GM19438 (cell line): Measurements from ENCODE around the gene CYB561.

Experiments
- ATAC-seq: cut with Tn5 transposase; IDR thresholded peaks from one replicate; pipeline ENCODE4 v1.9.1; 2021; ENCODE audit warnings: low read depth; ENCODE audit not compliant: unreplicated experiment

Gene CYB561

DNA sequence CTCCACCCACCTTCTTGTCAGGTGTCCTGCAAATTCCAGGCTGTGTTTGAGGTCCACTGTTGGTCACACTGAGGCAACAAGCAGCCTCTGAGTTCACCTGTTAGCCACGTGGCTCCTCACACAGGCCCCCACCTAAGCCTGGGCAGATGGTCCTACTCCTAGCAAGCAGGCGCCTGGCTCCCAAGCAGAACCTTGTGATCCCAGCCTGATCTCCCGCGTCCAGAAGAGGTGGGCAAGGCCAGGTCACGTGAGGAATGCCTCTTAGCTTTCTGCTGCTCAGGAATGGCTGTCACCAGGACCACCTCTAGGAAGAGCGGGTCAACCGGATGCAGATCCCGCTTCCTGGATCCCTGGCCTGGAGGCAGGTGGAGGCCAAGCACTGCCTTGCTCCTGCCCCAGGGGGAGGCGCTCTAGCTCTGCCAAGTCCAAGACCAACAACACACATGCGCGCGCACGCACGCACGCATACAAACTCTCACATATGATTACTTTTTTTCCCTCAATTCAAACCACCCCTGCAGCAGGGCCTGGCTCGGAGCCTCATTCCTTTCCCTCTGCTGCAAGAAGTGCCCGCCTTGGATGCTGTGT is 9.5 kb downstream of the CYB561 start:
- no peak for ATAC-seq

- no peak for ATAC-seq
These were observed 10.2 kb downstream of the CYB561 start for GRCh38 chr17:63435681-63436522.

GRCh38 chr17:63434951-63435571 is 11.0 kb downstream of the CYB561 start:
- no peak for ATAC-seq

DNA sequence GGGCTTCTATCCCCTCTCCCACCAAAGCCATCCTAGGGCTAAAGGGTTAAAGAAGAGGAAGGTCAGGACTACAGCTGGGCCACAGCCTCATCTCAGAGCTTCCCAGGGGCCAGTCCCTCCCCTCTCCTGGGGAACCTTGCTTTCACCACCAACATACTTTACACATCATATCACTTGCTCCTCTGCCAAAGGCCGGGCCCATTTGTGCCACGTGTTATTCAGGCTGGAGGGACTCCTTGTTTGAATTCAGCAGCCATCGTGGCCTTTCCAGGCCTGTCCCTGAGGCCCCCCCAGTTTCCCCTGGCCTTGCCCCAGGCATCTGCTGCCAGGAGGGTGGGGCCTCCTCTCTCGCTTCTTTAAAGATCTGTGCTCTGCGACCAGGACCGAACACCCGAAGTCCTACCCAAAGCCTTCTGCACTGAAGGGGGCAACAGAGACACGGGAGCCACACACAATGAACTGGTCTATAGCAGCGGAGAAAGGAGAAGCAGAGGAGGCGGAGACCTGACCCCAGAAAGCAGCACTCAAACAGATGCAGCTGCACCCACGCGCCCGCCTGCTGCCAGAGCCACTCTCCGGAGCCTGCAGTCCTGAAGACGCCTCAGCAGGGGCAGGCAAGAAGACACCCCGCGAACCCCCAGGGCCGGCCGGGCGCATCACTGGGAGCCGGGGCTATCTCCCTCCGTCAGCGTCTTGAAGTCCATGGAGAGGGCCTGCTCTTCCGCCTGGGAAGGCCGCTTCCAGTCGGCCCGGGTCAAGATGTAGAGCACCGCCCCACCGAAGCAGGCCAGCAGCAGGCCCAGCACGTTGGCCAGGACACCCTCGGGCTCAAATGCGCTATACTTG is 12.1 kb downstream of the CYB561 start:
- no peak for ATAC-seq

DNA sequence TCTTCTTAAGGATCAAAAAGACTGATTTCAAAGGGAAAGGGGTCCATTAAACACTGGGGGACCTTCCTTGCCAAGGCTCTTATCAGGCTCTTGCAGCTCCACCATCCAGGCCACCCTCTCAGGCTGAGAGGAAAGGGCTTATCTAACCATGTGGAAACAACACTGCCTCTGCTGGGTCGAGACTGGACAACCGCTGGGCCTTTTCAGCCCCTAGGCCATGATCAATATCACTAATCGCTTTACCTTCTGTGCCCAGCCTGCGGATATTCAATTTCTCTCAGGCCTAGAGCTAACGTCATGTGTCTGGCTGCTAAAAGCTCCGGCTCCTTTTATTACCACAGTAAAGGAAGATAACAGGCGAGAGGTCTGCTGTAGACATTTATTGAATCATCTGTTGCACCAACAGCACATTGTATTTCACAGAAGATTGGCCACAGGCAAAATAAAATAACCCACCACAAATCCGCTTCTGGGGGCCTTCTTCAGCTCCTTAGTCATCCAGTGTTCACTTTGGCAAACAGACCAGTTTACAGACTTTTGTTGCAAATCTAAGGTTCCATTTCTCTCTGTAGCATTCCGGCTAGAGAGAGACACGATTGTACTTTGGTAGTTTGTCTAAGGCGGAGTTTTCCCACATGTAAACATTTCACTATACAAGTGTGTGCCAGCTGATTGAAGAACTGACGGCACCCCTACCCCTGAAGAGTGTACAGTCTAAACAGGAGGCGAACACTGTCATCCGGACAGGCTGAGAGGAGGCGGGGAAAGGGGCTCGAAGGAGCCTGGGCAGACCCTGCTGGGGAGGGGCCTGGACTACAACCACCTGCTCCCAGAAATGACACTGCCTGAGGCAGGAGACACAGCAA is 13.9 kb downstream of the CYB561 start:
- no peak for ATAC-seq

DNA sequence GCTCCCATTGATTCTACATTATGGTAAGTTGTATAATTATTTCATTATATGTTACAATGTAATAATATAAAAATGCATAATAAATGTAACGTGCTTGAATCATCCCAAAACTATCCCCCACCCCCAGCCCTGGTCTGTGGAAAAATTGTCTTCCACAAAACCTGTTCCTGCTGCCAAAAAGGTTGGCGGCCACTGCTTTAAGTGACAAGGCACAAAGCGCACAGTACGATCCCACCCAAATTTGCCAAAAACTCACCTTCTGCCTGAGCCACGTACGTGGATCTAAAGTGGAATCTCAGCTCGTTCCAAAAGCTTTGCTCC is 14.5 kb downstream of the CYB561 start:
- no peak for ATAC-seq

GRCh38 chr17:63430223-63430622 is 15.9 kb downstream of the CYB561 start:
- no peak for ATAC-seq

DNA sequence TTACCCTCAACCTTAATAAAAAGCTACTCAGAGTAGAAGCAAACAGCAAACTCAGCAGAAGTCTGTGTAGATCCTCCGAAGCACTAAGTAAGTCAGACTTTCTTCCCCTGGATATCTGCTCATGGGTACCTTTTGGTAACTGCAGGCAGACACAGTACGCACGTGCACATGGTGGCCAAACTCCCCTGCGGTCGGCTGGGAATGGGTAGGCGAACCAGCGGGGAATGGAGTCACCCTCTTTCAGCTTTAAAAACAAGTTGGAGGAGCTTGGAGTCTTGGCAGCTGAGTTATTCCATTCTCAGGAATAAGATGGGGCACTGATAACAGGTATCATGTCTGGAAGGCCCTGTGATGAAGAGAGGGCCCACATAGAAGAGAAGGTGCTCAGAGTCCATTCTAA is 16.3 kb downstream of the CYB561 start:
- no peak for ATAC-seq

- no peak for ATAC-seq
These were observed 19.2 kb downstream of the CYB561 start for GRCh38 chr17:63426917-63427308.

DNA sequence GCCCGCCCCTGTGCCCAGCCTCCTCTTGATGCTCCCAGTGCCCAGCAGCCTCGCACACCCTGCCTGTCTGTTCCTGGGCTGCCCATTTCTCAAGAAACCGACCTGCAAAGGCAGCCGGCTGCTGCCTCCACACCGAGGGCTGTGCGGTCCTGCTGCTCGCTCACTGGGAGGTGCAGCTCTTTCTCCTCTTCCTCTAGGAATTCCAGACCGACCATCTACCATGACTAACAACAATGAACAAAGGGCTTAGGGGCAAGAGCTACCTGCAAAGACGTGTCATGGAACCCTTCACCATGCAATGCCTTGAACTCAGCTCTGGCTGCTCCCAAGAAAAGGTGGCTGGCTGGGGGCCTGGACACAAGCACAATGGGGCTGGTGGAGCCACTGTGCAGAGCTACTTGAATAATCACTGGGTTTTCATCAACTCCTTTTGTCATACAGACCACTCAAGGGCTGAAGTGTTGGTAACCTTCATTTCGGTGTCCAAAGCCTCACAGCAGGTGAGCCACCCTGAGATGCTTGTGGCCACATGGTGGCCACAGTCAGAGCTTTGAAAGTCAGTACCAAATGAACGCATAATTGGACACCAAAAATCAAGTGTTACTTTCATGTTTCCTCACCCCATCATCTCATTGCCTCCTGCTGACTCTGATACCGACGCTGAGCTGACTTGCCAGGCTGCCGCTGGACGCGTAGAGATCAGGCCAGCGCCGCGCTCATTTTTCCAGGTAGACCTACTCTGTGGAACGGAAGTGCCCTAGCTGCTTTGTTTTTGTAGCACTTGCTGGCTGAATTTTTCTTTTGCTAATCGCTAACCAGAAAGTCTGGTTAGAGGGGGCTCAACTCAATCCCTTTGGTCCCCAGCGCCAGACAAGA is 19.8 kb downstream of the CYB561 start:
- ATAC-seq: no peak

DNA sequence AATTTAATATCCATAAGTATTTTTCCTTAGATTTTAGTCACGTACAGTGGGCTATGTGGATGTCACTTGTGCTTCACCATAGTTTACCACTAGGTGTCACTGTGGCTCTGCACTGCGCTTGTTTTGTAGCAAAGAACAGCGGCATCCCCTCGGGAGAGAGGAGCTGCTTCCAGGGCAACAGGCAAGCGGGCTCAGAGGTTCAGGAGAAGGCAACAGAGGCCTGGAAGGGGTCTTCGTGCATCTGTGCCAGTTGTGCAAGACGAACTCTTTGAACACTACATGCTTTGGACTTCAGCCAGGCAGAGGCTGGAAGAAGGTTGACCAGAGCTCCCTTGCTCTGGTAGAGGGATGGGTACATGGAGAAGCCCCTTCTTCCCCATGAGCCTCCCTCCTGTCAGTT is 20.6 kb downstream of the CYB561 start:
- ATAC-seq: no peak

DNA sequence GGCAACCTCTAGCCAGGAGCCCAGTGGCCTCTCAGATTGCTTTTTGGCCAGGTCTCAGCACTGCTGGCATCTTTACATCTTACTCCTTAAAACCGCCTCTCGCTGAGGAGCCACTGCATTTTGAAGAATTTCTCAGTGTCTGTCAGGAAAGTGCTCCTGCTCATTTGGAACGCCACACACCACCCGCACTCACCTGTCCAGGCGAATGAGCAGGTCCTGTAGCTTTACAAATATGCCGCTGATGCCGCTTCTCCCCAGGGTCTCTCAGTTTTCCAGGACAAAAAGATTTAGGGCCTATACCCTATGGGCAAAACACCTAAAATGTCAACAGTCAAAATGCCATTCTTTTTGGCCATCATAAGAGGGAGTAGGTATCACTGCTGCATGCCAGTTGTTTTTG is 22.1 kb downstream of the CYB561 start:
- ATAC-seq: no peak

GRCh38 chr17:63423251-63423950 is 22.7 kb downstream of the CYB561 start:
- ATAC-seq: no peak

DNA sequence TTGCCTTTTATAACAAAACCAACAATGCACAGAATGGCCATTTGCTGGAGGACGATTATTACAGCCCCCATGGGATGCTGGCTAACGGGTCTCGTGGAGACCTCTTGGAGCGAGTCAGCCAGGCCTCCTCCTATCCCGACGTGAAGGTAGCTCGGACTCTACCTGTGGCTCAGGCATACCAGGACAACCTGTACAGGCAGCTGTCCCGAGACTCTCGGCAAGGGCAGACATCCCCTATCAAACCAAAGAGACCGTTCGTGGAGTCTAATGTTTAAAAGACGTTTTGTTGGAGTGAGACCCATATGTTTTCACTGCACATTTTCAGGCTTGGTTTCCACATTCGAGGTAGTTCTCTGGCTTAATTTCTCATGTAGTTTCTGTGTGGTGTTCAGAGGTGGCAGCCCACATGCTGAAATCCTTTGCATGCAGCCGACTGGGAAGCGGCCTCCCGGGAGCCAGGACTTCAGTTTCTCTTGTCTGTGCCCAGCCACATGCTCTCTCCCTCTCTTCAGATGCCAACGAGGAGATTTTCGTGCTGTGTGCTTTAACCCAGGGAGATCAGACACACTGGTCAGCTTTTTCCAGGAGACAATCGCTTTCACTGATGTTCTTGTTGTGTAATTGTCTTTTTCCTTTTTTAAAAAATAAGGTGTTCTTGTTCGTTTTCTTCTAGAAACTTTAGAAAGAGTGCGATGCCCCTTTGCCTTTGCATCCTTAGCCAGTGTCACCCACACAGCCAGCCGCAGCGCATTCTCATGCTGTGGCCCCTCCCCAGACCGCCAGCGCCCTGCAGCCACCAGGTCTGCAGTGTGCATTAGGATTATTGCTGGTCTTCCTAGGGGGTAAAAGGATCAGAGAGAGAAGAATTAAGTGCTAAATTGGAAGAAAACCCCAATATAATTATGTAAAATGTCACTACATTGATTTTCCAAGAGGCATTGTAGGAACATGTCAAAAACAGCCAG is 24.1 kb downstream of the CYB561 start:
- ATAC-seq: no peak

DNA sequence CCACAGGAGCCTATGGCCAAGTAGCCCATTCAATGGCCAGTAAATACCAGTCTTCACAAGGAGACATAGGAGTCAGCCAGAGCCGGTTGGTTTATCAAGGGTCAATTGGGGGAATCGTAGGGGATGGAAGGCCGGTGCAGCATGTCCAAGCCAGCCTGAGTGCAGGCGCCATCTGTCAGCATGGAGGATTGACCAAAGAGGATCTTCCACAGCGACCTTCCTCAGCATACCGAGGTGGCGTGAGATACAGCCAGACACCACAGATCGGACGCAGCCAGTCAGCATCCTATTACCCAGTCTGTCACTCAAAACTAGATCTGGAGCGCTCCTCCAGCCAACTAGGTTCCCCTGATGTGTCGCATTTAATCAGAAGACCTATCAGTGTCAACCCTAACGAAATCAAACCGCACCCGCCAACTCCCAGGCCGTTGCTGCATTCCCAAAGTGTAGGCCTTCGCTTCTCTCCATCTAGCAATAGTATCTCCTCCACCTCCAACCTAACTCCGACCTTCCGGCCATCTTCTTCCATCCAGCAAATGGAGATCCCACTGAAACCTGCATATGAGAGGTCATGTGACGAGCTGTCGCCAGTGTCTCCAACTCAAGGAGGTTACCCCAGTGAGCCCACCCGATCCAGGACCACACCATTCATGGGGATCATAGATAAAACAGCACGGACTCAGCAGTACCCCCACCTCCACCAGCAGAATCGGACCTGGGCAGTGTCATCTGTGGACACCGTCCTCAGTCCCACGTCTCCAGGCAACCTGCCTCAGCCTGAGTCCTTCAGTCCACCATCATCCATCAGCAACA is 25.0 kb downstream of the CYB561 start:
- no peak for ATAC-seq

DNA sequence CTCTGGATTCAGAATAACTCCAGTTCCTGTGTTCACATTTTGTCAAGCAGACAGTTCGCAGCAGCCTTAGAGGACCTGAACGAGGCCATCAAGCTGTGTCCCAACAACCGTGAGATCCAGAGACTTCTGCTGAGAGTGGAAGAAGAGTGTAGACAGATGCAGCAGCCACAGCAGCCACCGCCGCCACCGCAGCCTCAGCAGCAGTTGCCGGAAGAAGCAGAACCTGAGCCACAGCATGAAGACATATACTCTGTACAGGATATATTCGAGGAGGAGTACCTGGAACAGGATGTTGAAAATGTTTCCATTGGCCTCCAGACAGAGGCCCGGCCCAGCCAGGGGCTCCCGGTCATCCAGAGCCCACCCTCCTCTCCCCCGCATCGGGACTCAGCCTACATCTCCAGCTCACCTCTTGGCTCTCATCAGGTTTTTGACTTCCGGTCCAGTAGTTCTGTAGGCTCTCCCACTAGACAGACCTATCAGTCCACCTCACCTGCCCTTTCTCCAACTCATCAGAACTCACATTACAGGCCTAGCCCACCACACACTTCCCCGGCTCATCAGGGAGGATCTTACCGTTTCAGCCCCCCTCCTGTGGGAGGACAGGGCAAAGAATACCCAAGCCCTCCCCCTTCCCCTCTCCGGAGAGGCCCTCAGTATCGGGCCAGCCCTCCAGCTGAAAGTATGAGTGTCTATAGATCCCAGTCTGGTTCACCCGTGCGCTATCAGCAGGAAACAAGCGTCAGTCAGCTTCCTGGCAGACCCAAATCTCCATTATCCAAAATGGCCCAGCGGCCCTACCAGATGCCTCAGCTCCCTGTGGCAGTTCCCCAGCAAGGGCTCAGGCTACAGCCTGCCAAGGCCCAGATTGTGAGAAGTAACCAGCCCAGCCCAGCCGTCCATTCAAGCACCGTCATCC is 25.9 kb downstream of the CYB561 start:
- no peak for ATAC-seq
